HG02973 (cell line): ENCODE data around the gene SLIT3.
A peak's percentile ranks its signal among the peaks of the same experiment; 100 is the strongest.

Experiments
- ATAC-seq: cut with Tn5 transposase; IDR thresholded peaks from one replicate; pipeline ENCODE4 v1.9.1; 2021; ENCODE audit warnings: moderate library complexity; ENCODE audit not compliant: unreplicated experiment

Gene SLIT3

GRCh38 chr5:168976311-168976970 is 324.5 kb downstream of the SLIT3 start:
- no peak for ATAC-seq

- ATAC-seq, result no peak
Measured at GRCh38 chr5:168975331-168975730, 325.6 kb downstream of the SLIT3 start.

- no peak for ATAC-seq
Measured at GRCh38 chr5:168974082-168974481, 326.9 kb downstream of the SLIT3 start.

GRCh38 chr5:168972731-168973130 is 328.2 kb downstream of the SLIT3 start:
- ATAC-seq, result no peak

- no peak for ATAC-seq
Measured at GRCh38 chr5:168971100-168971499, 329.8 kb downstream of the SLIT3 start.

- ATAC-seq, result no peak
Measured at GRCh38 chr5:168969326-168969886, 331.5 kb downstream of the SLIT3 start.

GRCh38 chr5:168967882-168968620 is 332.9 kb downstream of the SLIT3 start:
- ATAC-seq, result no peak

GRCh38 chr5:168965638-168966037 is 335.3 kb downstream of the SLIT3 start:
- no peak for ATAC-seq

- no peak for ATAC-seq
Measured at GRCh38 chr5:168964182-168964581, 336.8 kb downstream of the SLIT3 start.

- no peak for ATAC-seq
Measured at GRCh38 chr5:168962306-168962705, 338.6 kb downstream of the SLIT3 start.

GRCh38 chr5:168961681-168962080 is 339.3 kb downstream of the SLIT3 start:
- no peak for ATAC-seq

- no peak for ATAC-seq
Measured at GRCh38 chr5:168960497-168960896, 340.4 kb downstream of the SLIT3 start.

- no peak for ATAC-seq
Measured at GRCh38 chr5:168953351-168953750, 347.6 kb downstream of the SLIT3 start.

- ATAC-seq, result no peak
Measured at GRCh38 chr5:168952196-168952595, 348.7 kb downstream of the SLIT3 start.

GRCh38 chr5:168951769-168952168 is 349.2 kb downstream of the SLIT3 start:
- ATAC-seq, result no peak

GRCh38 chr5:168951356-168951755 is 349.6 kb downstream of the SLIT3 start:
- ATAC-seq, result no peak

GRCh38 chr5:168950241-168950951 is 350.5 kb downstream of the SLIT3 start:
- peak; percentile 55 for ATAC-seq

GRCh38 chr5:168948746-168949145 is 352.2 kb downstream of the SLIT3 start:
- no peak for ATAC-seq

GRCh38 chr5:168947212-168947868 is 353.6 kb downstream of the SLIT3 start:
- ATAC-seq, result peak; percentile 68

- ATAC-seq, result no peak
Measured at GRCh38 chr5:168946363-168946762, 354.6 kb downstream of the SLIT3 start.

GRCh38 chr5:168944004-168944403 is 356.9 kb downstream of the SLIT3 start:
- no peak for ATAC-seq
